ENCODE measurements around the gene ADIPOR1.
"Not testable (repeated sequence)": the region's sequence is repeated elsewhere in the genome, so short reads cannot be mapped to it uniquely, and the experiment has no call there.

ADIPOR1 gene

DNA sequence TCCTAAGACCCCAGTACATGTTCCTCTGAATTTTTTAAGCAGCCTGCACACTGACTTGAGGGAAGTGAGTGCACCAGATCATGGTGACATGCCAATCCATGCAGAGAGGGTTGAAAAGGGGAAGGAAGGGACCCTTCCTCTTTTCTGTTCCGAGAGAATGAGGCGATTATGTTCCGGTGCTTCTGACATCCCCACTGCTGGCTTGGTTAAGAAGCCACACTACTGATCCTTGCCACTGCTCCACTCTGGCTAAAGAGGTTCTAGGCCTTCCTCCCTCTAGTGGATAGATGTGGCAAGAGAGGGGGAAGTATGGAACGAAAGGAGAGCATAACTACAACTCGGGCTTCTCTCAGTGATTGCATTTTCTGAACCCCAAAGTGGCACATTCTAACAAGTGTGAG is 10.8 kb upstream of the ADIPOR1 start:
- no peak for DNase-seq

DNA sequence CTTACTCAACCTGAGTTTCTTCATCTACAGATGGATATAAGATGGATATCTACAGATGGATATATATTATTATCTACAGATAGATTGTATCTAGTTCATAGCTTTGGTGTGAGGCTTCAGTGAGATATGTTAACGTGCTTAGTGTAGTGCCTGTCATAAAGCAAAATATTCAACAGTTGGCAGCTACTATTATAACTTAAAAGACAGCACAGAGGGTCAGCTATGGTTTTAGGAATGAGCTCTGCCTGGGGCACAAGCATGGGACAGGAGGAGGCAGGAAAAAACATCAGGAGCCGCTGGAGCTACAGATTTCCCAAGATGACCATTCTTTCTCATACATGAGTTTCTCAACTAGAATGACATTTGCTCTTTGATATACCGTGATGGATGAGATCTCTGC is 10.2 kb upstream of the ADIPOR1 start:
- no peak for DNase-seq

DNA sequence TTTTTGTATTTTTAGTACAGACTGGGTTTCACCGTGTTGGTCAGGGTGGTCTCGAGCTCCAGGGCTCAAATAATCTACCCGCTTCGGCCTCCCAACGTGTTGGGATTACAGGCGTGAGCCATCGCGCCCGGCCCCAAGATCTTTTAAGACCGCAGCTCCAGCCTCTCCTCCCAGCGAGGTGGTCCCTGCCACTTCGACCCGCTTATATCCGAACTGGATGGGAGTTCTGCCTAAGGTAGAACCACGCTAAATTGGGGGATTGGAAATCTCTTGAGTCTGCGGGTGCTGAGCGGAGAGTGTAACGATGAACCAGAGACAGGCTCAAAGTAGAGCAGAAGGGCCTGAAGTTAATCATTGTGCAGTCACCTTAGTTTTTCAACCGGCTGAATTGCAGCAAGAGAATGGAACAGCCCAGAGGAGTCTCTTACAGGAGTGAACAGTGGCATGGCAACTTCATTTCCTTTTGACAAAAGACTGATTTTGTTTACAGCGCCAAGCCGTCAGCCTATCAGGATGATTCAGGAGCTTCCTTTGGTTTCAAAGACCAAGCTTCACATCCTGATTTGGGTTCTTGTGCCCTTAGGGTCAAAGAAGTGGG is 9.7 kb upstream of the ADIPOR1 start:
- no peak for DNase-seq

DNA sequence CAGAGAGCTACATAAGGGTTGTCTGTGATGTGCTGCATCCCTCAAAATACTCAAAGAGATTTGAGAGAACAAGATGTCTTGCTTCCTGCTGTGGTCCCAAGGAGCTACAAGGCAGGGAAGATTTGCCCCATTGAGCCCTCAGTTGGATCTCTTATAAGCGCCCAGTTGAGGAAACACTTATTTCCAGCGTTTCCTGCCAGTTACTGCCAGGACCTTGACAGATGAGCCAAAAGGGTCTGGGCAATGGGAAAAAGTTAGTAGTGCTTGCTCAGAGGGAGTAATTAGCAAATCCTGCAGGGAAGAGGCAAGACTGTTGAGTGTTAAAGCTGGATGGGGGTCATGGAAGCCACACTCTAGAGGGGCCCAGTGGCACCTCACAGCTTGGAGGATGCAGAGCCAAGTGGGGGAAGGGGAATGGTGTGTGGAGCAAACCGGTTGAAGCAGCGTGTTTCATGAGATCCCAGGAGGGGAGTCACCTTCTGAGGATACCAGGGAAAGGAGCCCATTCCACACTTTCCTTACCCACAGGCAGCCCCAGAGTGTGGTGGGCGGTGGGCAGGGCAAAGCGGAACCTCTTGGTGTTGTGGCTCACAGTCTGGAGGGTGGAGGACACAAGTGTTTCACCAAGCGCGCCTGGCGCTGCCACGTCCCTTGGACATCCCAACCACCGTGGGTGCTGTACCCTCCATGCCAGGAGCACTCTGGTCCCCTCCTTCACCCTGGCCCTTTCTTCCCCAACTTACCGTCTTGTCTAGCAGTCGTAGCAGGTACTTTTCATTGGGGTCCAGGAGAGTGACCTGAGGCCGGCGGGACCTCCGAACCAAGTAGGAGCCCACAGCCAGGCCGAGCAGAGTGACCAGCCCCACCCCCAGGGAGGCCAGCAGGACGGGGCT is 8.1 kb upstream of the ADIPOR1 start:
- DNase-seq: no peak

DNA sequence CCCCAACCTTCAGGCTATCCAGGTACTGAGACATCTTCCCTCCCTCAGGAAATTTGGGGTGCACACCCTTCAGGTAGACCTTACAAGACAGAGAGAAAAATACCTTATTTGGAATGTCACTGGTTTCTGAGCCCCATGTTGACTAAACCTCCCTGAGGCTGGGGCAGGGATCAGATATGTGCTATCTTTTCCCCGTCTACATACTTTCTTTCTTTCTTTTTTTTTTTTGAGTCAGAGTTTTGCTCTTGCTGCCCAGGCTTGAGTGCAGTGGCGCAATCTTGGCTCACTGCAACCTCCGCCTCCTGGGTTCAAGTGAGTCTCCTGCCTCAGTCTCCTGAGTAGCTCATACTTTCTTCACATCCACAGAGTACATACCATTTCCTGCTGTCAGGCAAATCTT is 7.3 kb upstream of the ADIPOR1 start:
- DNase-seq: no peak

DNA sequence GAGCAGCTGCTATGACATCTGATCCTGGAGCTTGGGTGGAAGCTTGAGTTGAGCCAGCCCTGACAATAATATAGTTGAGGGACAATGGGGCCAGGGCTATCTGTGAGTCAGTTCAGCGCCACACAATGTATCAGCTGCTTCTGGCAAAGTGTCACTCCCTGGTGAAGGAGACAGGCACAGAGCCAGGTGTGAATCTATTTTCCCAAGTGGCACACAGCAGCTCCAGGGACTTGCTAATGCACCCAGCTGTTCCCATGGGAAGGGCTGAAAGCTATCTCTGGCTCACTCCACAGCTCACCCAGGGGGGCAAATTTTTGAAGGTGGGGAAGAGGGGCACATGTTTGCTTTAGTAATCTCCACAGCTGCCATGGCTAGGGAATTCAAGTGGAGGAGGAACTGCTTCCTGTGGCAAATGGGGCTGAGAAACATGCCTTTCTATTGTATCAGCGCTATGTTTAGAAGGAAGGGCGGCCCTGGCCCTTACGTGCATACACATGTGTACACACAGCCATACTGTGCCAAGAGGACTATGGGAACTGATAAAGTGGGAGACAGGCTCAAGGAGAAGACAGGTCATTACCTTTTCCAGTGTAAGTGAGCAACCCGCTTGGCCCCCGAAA is 6.8 kb upstream of the ADIPOR1 start:
- DNase-seq: no peak

DNA sequence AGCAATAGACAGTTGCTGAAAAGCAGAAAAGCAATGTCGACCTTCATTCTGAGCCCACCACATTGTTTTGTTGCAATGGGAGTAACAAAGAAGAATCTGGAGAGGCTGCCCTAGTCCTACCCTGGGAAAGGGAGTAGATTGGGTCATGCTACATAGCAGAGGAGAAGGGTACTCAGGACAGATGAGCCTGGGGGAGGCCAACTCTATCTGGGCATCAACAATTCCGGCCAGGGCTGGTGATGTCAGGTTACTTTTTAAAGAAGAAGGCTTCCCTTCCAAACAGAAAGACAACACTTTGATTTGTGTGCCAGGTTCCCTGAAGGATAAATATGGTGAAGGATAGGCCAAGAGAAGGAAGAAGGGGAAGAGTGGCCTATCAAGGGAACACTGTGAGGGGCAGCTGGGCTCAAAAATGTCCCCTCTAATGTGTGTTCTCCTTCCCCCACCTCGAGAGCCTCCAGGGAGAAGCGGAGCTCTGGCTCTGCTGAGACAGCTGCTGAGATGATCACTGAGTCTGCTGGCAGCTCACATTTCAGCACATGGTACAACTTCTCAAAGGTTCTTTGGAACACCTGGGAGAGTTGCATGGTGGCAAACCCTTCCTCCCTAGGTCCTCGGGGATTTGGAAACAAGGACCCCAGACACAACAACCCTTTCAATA is 3.2 kb upstream of the ADIPOR1 start:
- no peak for DNase-seq

DNA sequence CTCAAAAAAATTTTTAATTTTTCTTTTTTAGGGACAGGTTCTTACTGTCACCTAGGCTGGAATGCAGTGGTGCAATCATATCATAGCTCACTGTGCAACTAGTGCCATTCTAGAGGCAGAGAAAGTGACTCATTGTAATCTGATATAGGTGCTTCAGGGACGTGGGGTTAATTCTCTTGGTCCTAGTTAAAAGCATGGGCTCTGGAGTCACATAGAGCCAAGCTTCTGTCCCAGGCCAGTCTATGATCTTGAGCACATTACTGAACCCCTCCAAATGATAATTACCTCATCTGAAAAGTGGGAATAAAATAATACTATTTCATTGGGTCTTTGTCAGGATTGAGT is 1.1 kb upstream of the ADIPOR1 start:
- DNase-seq: no peak

DNA sequence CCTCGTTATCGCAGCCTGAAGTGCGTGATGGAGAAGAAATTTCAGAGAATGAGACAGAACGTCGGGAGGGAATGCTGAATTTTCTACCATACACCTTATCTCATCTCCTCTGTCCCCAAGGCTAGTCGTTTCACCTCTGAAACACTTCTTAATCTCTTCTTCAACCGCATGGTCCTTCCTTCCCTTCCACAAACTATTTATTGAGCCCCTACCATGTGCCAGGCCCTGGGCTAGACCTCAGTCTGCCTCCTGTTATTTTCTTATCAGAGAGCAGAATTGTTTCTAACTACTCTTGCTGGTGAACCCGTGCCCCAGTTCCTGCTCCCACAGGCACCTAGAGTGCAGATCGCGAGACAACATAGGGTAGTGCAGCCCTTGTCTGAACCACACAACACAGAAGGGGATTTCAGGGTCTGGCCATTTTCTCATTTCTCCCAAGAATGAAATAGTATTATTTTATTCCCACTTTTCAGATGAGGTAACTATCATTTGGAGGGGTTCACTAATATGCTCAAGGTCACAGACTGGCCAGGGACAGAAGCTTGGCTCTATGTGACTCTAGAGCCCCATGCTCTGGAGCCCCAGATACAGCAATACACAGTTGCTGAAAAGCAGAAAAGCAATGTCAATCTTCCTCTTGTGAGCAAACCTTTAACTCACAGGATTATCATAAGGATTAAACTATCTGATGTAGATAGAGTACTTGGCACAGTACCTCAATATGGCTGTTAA is 598 bp upstream of the ADIPOR1 start:
- no peak for DNase-seq

DNA sequence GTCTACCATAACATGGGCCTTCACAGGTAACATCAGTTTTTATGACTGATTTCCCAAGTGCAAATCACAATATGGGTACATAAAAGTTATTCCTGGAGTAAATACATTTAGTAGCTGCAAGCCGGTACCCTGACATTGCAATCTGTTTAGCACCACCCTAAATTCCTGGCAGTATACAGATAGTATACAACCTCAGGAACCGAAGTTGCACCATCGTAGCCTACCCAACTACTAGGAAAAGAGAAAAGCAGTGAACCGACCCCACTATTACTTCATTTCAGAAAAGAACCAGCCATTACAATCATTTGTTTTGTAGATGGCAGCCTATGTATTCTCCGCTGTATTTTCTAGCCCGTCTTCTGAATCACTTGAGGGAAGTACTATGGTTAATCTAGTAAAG is 1.1 kb downstream of the ADIPOR1 start:
- DNase-seq: no peak

DNA sequence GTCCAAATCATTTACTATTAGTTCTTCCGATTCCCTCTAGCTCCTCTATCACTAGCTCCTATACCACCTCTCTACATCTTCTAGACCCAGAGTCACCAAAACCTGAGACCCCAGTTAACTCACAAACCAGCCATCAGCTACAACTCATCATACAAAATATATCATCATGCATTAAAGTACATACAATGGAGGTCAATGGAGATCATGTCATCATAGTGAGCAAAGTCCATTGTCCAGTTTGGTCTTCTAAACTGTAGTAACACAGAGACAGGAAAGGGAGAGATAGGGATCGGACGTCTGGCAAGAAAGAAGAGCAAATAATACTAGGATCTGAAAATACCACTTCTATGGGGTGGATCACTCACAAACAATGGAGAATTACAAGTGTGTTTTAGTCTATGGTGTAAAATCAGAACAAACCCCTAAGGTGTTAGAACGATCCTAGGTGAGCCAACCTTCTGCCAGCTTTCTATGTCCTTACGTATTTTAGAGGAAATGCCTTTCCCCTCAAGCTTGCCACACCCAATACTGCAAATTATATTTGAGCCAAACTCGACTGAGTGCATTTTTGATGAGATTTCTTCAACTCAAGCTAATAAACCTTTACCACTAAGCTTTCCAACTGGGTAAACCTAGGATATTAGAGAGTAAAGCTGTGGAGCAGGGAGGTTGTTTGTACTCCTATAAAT is 3.9 kb downstream of the ADIPOR1 start:
- DNase-seq: no peak

DNA sequence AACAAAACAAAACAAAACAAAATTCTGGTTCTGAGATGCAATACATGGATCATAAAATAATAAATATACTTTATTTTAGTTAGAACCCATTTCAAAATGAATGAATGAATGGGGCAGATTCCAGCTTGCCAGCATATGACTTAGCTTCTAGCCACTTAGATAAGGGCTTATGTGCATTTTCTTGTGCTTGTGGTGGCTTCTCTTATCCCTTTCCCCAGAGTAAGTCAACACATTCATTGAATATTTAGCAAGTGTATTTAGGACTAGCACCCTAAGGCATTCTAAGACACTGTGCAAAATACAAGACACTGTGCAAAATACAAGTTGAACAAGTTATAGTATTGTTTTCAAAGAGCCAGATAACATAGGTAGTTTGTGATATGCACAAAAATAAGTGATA is 4.7 kb downstream of the ADIPOR1 start:
- no peak for DNase-seq

DNA sequence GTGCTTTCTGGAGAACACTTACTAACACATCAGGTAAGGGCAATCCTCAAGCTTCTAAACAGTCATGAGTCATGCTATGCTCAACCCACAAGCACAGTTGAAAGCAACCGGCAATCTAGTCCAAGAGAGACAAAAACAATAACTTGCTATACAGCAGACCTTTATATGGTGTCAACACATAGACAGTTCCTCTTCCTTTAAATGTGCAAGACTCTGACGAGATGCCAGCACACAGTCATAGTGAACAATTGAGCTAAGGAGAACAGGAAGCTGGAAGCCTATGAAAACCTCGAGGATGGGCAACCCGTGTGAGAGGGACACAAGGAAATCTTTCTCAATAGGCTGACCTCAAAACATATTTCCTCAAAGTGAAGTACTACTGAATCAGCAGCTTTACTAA is 5.3 kb downstream of the ADIPOR1 start:
- no peak for DNase-seq

DNA sequence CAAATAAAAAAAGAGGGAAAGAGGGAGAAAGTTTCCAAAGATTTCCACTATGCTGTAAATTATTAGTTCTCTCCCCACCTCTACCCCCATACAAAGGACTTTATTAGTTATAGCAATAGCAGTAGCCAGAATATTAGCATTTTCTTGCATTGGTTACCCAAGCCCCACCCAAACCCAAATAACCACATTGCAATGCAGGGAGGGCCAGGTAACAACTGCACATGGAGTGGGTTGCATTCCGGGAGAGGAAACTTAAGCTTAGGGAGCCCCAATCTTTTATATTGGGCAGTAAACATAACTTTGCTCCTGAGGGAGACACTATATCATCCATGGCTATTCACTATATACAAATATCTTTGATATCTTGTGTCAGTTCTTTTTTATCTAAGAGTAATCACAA is 6.0 kb downstream of the ADIPOR1 start:
- DNase-seq: no peak

DNA sequence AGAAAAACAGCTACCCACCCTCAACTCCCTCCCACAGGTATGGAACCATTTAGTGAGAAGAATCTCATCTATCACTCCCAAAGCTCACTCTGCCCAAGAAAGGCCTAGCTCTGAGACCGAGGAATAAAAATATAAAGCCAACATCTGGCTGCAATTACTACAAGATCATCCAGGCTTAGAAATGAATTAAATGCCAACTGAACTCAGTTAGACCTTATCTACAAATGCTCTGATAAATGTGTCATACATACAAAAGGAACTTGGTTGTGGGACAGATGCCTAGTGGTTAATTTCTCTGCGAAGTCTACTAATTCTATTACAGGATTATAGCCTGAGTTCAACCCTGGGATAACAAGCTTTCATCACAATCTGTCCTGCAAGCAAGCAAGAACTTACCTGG is 6.7 kb downstream of the ADIPOR1 start:
- DNase-seq: no peak

DNA sequence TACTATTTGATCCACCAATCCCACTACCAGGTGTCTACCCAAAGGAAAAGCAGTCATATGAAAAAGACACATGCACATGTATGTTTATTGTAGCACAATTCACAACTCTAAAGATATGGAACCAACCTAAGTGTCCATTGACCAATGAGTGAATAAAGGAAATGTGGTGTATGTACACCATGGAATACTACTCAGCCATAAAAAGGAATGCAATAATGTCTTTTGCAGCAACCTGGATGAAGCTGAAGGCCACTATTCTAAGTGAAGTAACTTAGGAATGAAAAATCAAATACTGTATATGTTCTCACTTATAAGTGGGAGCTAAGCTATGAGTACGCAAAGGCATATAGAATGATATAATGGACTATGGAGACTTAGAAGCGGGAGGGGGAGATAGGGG is 12.6 kb downstream of the ADIPOR1 start:
- DNase-seq: no peak

DNA sequence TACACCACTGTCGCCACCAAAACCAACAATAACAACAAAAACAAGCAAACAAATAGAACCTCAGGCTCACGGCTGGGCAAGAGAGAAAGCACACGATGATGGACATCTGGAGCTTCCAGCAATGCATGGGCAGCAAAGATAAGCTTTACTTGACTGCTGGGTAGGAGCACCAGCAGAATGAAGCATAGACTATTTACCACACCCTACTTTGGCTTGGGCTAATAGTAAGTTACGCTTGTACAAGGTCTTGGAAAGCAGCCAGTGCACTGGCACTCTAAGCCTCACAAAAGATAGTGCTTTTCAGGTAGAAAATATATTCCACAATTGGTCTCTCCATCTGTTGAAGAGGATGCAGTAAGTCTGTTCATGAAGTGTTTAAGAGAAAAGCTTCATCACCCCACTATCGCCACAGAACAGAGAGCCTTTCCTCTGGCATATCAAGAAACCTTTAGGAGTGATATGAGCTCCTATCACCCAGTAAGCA is 13.6 kb downstream of the ADIPOR1 start:
- no peak for DNase-seq

DNA sequence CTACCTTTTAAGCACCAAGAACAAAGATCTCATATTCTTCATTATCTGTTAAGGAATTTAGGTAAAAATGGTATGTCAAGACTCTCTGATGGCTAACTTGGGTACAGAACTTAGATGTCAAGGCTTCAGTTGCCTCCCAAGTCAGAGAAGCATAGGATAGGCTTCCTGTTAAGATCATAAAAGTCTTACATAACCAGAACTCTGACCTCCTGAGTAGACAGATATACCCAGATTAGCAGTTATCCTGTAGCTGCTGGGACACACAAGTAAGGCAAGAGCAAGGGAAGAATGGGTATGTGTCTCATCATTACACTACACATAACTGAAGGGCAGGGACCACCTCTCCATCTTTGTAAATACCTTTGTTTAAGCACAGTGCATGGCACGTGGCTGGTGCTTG is 15.7 kb downstream of the ADIPOR1 start:
- DNase-seq: no peak

DNA sequence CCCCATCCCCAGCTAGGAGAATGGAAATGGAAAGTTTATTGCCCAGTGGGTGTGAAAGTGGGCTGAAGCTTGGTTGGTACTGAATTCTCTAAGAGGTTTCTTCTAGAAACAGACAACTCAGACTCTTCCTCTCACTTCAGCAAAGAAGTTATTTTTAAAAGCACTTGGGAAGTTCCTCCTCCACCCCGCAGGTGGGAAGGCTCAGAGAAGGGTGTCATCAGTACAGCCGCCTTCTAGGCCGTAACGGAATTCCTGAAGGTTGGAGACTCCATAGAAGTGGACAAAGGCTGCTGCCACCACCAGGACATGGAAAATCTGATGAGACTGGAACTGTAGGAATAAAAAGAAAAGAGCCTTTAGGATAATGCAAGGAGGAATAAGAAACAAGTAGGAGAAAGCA is 16.7 kb downstream of the ADIPOR1 start:
- DNase-seq: no peak

DNA sequence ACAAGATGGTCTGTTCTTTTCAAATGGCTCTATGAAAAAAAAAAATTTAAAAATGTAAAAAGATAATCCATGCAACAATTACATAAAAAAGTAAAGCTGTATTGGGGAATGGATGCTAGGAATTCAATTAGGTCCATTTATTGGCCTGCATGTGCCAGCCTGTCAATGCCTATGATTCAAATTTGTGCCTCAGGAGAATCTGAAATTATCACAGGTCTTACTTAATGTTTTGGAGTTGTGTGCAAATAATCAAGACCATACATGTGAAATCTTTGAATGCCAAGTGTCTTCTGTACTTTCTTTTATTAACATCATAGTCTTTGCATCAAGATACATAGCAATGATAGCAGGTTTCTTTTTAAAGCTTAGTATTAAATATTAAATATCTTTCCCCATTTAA is 17.6 kb downstream of the ADIPOR1 start:
- no peak for DNase-seq

DNA sequence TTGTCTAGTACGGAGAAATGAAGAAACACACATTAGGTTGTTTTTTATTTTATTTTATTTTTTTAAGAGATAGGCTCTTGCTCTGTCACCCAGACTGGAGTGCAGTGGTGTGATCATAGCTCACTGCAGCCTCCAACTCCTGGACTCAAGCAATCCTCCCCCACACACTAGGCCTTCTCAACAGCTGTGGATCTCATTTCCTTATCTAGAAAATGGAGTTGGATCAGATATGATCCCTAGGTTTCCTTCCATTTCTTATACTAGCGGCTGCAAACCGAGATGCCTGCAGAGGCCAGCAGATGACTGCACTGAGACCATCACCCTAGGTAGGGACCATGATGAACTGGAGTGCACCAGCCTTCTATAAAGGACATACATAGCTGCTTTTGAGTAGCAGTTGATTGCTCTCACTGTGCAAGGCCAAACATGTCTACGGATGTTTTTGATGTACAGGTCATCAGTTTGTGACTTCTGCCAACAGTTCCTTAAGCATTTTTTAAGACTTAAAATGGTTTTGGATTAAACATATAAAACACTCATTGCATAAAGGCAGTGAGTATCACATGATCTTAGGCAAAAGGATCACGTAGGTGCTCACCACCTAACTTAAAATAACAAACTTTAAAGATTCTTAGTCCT is 19.7 kb downstream of the ADIPOR1 start:
- DNase-seq: no peak

DNA sequence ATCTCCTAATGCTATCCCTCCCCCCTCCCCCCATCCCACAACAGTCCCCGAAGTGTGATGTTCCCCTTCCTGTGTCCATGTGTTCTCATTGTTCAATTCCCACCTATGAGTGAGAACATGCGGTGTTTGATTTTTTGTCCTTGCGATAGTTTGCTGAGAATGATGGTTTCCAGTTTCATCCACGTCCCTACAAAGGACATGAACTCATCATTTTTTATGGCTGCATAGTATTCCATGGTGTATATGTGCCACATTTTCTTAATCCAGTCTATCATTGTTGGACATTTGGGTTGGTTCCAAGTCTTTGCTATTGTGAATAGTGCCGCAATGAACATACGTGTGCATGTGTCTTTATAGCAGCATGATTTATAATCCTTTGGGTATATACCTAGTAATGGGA is 21.7 kb downstream of the ADIPOR1 start:
- DNase-seq: not testable (repeated sequence)
